ENCODE results near the gene ZNF276. TPM values are rescaled to one million over a fixed set of nuclear protein-coding genes. Genes with fewer than 3 reads are reported as not detected.
A peak's percentile ranks its signal among the peaks of the same experiment; 100 is the strongest.

The ZNF276 gene
- total RNA-seq, 2 donors from 2014 or later = 28.2 to 32.6 TPM

DNA sequence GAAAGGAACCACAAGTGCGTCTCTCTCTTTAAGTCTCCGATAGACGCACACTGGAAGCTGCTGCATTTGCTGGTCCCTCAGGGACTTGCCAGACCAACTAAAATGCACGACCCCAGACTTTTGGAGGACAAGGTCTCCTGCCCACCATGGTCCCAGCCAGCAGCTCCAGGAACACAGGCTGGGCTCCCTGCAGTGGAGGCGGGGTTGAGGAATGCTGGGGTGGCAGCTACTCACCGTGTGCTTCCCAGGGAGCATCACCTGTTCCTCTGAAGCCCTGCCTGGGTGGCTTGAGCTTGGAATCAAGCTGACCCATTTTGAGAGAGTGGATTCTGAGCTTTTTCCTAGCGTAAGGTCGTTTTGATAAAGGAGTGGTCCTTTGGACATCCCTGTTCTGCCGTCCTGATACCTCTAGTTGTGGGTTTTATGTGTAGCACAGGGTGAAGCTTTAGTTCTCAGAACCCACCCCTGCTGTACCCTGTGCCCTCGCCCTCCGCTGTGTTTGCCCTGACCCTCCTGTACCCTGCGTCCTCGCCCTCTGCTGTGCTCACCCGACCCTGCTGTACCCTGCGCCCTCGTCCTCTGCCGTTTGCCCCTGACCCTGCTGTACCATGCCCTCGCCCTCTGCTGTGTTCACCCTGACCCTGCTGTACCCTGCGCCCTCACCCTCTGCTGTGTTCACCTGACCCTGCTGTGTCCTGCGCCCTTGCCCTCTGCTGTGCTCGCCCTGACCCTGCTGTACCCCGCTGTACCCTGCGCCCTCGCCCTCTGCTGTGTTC, 11.0 kb downstream of the ZNF276 start:
- peak; percentile 53 for DNase-seq
- Histone ChIP-seq H3K4me1 (ENCODE audit: control insufficient read depth, insufficient read depth, low read length) (no peaks in the 10 kb centered on the region), H3K4me3 (ENCODE audit: low read length) (no peak overlapping the region), H3K27ac (ENCODE audit: low read depth, low read length) (no peak overlapping the region), H3K27me3 (ENCODE audit: control insufficient read depth, insufficient read depth, low read length, poor library complexity, severe bottlenecking) (no peaks in the 10 kb centered on the region), H3K9ac (ENCODE audit: extremely low read depth, low read length, poor library complexity, severe bottlenecking) (no peak overlapping the region), H3K9me3 (ENCODE audit: control insufficient read depth, low read length) (no peaks in the 10 kb centered on the region), H3K36me3 (ENCODE audit: control insufficient read depth, insufficient read depth, low read length) (peaks cover 84% of the 10 kb centered on the region)
- peaks cover 79% of the 10 kb centered on the region for H3K36me3 Mint-ChIP-seq (ENCODE audit: low read depth)
- 90 to 94% methylated on average over 17 to 24 of the region's 24 CpGs for WGBS, 2 experiments (ENCODE audit: insufficient coverage in 1 of 2, insufficient read length in 1 of 2)
- no peaks in the 10 kb centered on the region for H3K4me1 Mint-ChIP-seq
- H3K4me3 Mint-ChIP-seq = no peak overlapping the region
- no peaks in the 10 kb centered on the region for H3K9me3 Mint-ChIP-seq
- TF ChIP-seq, protein P1, sequence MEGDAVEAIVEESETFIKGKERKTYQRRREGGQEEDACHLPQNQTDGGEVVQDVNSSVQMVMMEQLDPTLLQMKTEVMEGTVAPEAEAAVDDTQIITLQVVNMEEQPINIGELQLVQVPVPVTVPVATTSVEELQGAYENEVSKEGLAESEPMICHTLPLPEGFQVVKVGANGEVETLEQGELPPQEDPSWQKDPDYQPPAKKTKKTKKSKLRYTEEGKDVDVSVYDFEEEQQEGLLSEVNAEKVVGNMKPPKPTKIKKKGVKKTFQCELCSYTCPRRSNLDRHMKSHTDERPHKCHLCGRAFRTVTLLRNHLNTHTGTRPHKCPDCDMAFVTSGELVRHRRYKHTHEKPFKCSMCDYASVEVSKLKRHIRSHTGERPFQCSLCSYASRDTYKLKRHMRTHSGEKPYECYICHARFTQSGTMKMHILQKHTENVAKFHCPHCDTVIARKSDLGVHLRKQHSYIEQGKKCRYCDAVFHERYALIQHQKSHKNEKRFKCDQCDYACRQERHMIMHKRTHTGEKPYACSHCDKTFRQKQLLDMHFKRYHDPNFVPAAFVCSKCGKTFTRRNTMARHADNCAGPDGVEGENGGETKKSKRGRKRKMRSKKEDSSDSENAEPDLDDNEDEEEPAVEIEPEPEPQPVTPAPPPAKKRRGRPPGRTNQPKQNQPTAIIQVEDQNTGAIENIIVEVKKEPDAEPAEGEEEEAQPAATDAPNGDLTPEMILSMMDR (conservative IDR thresholded peaks at IDR 0.05) = no peak
- peak overlapping the region; percentile 55 for H3K27ac Mint-ChIP-seq
- no peaks in the 10 kb centered on the region for H3K27me3 Mint-ChIP-seq (ENCODE audit: insufficient read depth)

DNA sequence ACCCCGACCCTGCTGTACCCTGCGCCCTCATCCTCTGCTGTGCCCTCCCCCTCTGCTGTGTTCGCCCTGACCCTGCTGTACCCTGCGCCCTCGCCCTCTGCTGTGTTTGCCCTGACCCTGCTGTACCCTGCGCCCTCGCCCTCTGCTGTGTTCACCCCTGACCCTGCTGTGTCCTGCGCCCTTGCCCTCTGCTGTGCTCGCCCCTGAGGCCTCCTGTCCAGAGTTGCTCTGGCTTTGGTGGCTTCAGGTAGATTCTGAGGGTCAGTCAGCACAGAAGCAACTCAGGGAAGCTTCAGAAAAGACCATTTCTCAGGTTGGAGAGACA, 11.5 kb downstream of the ZNF276 start:
- H3K4me3 ChIP-seq (ENCODE audit: low read length) = no peak overlapping the region
- H3K27ac ChIP-seq (ENCODE audit: low read depth, low read length) = no peak overlapping the region
- no peak overlapping the region for H3K9ac ChIP-seq (ENCODE audit: extremely low read depth, low read length, poor library complexity, severe bottlenecking)
- H3K9me3 ChIP-seq (ENCODE audit: control insufficient read depth, low read length) = no peaks in the 10 kb centered on the region
- Mint-ChIP-seq H3K36me3 (ENCODE audit: low read depth) (peaks cover 80% of the 10 kb centered on the region), H3K27me3 (ENCODE audit: insufficient read depth) (no peaks in the 10 kb centered on the region), H3K27ac (peak overlapping the region; percentile 1), H3K4me1 (no peaks in the 10 kb centered on the region), H3K9me3 (no peaks in the 10 kb centered on the region), H3K4me3 (no peak overlapping the region)
- no peaks in the 10 kb centered on the region for H3K4me1 ChIP-seq (ENCODE audit: control insufficient read depth, insufficient read depth, low read length)
- no peak for DNase-seq
- 92 to 98% methylated on average over 5 to 9 of the region's 9 CpGs for WGBS, 2 experiments (ENCODE audit: insufficient coverage in 1 of 2, insufficient read length in 1 of 2)
- H3K27me3 ChIP-seq (ENCODE audit: control insufficient read depth, insufficient read depth, low read length, poor library complexity, severe bottlenecking) = no peaks in the 10 kb centered on the region
- peaks cover 85% of the 10 kb centered on the region for H3K36me3 ChIP-seq (ENCODE audit: control insufficient read depth, insufficient read depth, low read length)
- TF ChIP-seq, protein P1 (conservative IDR thresholded peaks at IDR 0.05) = no peak

- Histone ChIP-seq H3K9ac (ENCODE audit: extremely low read depth, low read length, poor library complexity, severe bottlenecking) (no peak overlapping the region), H3K9me3 (ENCODE audit: control insufficient read depth, low read length) (no peaks in the 10 kb centered on the region), H3K36me3 (ENCODE audit: control insufficient read depth, insufficient read depth, low read length) (peaks cover 88% of the 10 kb centered on the region), H3K27me3 (ENCODE audit: control insufficient read depth, insufficient read depth, low read length, poor library complexity, severe bottlenecking) (no peaks in the 10 kb centered on the region), H3K27ac (ENCODE audit: low read depth, low read length) (no peak overlapping the region), H3K4me3 (ENCODE audit: low read length) (no peak overlapping the region), H3K4me1 (ENCODE audit: control insufficient read depth, insufficient read depth, low read length) (no peaks in the 10 kb centered on the region)
- TF ChIP-seq, protein P1 (conservative IDR thresholded peaks at IDR 0.05) = no peak
- H3K4me3 Mint-ChIP-seq = no peak overlapping the region
- 95 to 96% methylated on average over 14 to 17 of the region's 17 CpGs for WGBS, 2 experiments (ENCODE audit: insufficient coverage in 1 of 2, insufficient read length in 1 of 2)
- H3K36me3 Mint-ChIP-seq (ENCODE audit: low read depth) = peaks cover 82% of the 10 kb centered on the region
- no peaks in the 10 kb centered on the region for H3K4me1 Mint-ChIP-seq
- H3K9me3 Mint-ChIP-seq = no peaks in the 10 kb centered on the region
- peak; percentile 44 for DNase-seq
- H3K27me3 Mint-ChIP-seq (ENCODE audit: insufficient read depth) = no peaks in the 10 kb centered on the region
- no peak overlapping the region for H3K27ac Mint-ChIP-seq
These were observed 12.0 kb downstream of the ZNF276 start for GRCh38 chr16:89733322-89733721.
